Measurements from ENCODE around the gene RASAL2.
"Not testable (repeated sequence)": the region's sequence is repeated elsewhere in the genome, so short reads cannot be mapped to it uniquely, and the experiment has no call there.

RASAL2 gene

GRCh38 chr1:178066908-178067614 is 26.8 kb upstream of the RASAL2 start:
- in situ Hi-C loops (cut with MboI; ENCODE audit: low sequenced_read_pairs): no loop called here

DNA sequence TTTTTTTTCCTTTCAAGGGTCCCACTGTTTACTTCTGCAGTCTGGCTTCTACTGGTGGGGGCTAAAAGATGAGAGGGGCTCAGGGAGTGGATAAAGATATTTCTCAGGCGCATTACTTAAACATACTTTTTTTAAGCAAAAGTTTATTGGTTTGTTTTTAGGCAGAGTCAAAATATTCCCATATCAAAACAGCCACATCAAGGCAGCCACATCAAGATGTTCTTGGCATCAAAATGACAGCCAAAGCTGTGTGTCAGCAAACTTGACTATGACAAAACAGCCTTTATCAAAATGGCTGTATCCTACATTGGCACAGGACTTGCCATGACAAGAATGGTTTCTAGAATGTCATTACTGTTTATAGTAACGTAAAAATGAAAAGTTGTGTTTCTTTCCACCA is 22.1 kb upstream of the RASAL2 start:
- in situ Hi-C loops (cut with MboI; ENCODE audit: low sequenced_read_pairs): no loop called here

GRCh38 chr1:178072326-178072725 is 21.6 kb upstream of the RASAL2 start:
- in situ Hi-C loops (cut with MboI; ENCODE audit: low sequenced_read_pairs): no loop called here

GRCh38 chr1:178075333-178075732 is 18.6 kb upstream of the RASAL2 start:
- in situ Hi-C loops (cut with MboI; ENCODE audit: low sequenced_read_pairs): no loop called here

- in situ Hi-C loops (cut with MboI; ENCODE audit: low sequenced_read_pairs): no loop called here
Measured at GRCh38 chr1:178076607-178077006, 17.3 kb upstream of the RASAL2 start.

- in situ Hi-C loops (cut with MboI; ENCODE audit: low sequenced_read_pairs): no loop called here
Measured at GRCh38 chr1:178077917-178078316, 16.0 kb upstream of the RASAL2 start.

- in situ Hi-C loops (cut with MboI; ENCODE audit: low sequenced_read_pairs): no loop called here
Measured at GRCh38 chr1:178086294-178086693, 7.6 kb upstream of the RASAL2 start.

DNA sequence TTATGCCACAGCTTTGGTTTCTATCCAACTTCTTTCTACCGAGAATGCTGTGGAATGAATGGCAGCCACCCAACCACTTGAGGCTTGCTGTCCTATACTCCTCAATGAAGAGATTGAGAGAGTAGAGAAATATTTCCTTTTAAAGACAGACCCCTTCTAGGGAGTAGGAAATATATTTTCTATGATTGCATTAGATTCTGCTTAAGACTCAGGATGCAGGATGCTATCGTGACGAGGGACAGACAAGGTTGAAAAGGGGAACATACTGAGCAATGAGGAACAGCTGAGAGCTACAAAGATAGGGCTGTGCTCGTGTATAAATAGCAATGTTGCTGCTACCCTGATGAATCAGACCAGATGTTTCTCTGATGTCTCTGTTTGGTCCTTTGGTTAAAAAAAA is 7.1 kb upstream of the RASAL2 start:
- in situ Hi-C loops (cut with MboI; ENCODE audit: low sequenced_read_pairs): no loop called here

GRCh38 chr1:178088651-178089050 is 5.3 kb upstream of the RASAL2 start:
- in situ Hi-C loops (cut with MboI; ENCODE audit: low sequenced_read_pairs): no loop called here

GRCh38 chr1:178091454-178091853 is 2.5 kb upstream of the RASAL2 start:
- in situ Hi-C loops (cut with MboI; ENCODE audit: low sequenced_read_pairs): not testable (repeated sequence)

DNA sequence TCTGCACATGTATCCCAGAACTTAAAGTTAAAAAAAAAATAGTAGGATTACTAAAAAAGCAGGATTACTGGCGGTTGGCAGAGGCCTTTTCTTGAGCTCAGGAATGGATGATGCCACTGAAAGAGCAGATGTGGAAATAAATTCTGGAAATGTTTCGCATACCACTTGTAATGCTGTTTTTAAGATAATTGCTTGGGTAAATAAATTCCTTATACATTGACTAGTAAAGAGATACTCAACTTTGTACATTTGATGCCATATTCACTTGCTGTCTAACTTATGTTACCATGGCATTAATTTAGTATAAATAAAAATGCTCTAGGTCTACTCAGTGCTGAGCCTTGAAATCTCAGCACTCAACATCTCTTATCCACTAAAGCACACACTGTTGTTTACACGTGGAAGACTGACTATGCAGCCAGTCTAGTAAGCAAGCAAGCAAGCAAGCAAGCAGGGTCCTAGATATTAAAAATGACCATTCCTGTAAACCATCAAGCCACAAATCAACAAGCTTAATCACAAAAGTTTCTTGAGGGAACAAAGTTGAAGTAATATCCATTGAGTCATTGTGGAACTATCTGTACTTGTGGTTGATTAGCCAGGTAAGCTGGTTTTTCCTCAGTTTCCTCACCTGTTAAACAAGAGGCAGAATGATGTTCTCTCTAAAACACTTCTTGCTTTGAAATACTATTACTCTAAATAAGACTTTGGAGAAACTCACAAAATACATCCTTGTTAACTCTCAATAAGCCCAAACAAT is 1.7 kb upstream of the RASAL2 start:
- in situ Hi-C loops (cut with MboI; ENCODE audit: low sequenced_read_pairs): no loop called here

- in situ Hi-C loops (cut with MboI; ENCODE audit: low sequenced_read_pairs): no loop called here
Measured at GRCh38 chr1:178092878-178093493, 918 bp upstream of the RASAL2 start.

GRCh38 chr1:178093494-178093950 is 382 bp upstream of the RASAL2 start:
- in situ Hi-C loops (cut with MboI; ENCODE audit: low sequenced_read_pairs): no loop called here

DNA sequence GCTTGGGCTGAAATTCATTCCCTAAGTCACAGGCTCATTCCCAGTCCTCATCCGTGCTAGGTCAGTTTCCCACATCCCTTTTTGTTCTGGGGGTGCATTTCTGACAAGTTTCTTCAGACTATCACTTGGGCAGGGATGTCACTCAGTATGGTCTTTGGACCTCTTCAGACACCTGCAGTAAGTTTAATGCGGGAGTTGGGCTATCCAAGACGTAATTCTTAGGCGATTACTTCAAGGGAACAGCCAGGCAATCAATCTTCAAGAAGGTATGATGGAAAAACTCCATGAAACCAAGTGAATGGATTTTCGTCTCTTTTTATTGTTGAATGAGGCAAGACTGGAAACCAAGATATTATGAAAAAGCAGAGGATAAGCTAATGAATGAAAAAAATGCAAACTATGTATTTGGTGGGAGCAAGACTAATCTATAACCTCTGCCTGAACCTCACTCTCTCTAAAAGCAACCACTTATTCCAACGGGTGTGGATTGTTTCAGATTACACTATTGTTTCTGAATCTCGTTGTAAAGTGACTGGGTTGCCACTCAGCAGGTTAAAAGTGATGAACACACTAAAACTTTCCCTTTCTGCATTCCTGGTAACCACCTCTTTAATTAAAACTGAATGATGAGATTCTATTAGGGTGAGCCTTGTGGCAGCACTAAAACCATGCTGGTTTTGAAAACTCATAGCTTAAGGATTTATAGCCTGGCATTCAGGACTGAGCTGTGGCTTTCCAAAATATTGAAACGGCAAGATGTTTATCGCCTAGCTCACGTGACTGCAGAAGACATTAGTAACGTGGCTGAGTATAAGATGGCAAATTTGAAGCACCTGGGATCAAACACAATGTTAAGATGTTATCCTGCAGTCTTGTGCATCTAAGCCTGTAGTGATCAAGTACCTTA is 1.1 kb downstream of the RASAL2 start:
- in situ Hi-C loops (cut with MboI; ENCODE audit: low sequenced_read_pairs): no loop called here

DNA sequence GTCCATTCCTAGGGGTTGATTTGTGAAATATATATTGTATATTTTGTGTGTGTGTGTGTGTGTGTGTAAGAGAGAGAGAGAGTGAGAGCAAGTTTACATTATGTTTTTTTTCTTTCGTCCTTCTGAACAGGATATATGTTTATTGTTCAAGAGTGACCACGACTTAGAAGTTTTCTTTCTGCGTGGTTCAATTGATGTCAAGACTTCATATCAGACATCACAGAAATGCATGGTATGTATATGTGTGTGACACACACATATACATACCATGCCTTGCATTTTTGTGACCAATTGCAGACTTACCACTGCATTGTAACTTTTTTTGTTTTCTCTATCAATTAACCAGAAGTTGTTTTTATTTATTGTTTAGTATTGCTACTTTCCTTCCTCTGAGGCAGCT is 2.5 kb downstream of the RASAL2 start:
- in situ Hi-C loops (cut with MboI; ENCODE audit: low sequenced_read_pairs): no loop called here

GRCh38 chr1:178098262-178098661 is 4.4 kb downstream of the RASAL2 start:
- in situ Hi-C loops (cut with MboI; ENCODE audit: low sequenced_read_pairs): no loop called here

GRCh38 chr1:178101266-178101630 is 7.3 kb downstream of the RASAL2 start:
- in situ Hi-C loops (cut with MboI; ENCODE audit: low sequenced_read_pairs): no loop called here

DNA sequence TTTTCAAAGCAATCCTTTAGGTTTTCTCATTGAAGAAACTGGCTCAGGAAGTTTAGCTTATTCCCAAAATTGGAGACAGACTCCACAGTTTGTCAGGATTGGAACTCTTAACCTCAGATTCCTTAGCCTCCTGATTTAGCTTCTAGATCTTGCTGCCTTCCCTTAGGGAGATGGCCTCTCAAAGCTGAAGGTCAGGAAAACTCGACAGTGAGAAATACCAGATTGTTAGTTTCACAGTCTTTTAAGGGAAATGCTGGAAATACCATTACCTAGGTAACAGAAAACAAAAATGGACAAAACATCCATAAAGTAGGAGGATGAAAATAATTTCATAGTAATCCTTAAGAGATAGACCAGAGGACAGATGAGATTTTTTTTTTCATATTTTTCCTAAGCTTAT is 7.8 kb downstream of the RASAL2 start:
- in situ Hi-C loops (cut with MboI; ENCODE audit: low sequenced_read_pairs): no loop called here

DNA sequence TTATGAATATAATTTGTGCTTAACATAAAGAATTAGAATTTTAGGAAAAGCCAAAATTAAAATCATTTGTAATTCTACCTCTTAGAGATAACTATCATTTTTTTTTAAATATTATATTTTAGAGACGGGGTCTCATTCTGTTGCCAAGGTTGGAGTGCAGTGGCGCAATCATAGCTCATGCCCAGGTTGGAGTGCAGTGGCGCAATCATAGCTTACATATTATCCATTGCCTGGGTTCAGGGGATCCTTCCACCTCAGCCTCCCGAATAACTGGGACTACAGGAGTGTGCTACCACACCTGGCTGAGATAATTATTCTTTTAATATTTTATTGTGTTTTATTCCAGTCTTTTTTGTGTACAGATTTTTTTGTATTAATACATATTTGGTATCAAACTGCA is 8.3 kb downstream of the RASAL2 start:
- in situ Hi-C loops (cut with MboI; ENCODE audit: low sequenced_read_pairs): no loop called here

DNA sequence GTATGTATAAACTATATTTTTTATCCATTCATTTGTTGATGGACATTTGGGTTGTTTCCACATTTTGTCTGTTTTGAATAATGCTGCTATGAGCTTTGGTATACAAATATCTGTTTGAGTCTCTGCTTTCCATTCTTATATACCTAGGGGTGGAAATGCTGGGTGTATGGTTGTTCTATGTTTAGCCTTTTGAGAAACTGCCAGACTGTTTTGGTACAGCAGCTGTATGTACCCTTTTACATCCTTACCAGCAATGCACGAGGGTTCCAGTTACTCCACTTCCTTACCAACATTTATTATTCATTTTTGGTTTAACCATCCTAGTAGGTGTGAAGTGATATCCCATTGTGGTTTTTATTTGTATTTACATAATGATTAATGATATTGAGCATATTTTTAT is 13.9 kb downstream of the RASAL2 start:
- in situ Hi-C loops (cut with MboI; ENCODE audit: low sequenced_read_pairs): no loop called here
